Activated naive CD8-positive, alpha-beta T cell treated with anti-CD3 and anti-CD28 coated beads, Interleukin-2, amount 50 U/mL, for 16 hours (primary cell): Measurements from ENCODE around the gene ZNF394.
A peak's percentile ranks its signal among the peaks of the same experiment; 100 is the strongest.

ENCODE experiments used
- DNase-seq: peaks from one replicate; pipeline ENCODE4 v3.0.0-alpha.2; 2020; ENCODE audit warnings: low read depth, low spot score

The ZNF394 gene

DNA sequence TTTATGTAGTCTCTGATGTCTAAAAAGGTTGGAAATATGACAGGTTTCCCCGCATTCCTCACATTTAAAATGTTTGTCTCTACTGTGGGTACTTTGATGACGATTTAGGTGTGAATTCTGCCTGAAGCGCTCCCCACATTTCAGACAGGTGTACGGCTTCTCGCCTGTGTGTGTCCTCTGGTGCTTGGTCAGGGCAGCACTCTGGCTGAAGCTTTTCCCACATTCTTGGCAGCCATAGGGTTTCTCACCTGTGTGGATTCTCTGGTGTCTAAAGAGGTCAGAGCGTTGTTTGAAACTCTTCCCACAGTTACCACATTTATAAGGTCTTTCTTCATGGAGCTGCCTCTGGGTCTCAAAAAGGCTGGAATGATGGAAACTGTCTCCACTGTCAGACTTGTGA is 6.3 kb downstream of the ZNF394 start:
- DNase-seq, result no peak

DNA sequence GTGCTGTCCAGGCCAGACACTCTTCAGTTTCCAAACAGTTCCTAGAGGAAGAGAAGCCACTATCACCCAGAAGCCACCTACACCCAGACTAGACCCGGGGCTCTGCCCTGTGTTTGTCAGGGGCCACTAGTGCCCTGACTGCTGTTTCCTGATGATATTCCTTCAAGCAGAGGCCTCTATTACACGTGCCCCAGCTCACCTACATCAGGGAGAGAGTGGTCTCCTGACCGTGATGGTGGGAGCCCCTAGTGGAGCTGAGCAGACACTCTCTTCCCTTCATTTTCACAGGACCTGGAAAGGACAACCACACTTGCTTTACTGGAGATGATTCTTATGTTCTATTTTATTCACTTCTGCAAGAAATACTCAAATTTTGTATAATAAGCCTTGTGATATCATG is 9.2 kb downstream of the ZNF394 start:
- no peak for DNase-seq

DNA sequence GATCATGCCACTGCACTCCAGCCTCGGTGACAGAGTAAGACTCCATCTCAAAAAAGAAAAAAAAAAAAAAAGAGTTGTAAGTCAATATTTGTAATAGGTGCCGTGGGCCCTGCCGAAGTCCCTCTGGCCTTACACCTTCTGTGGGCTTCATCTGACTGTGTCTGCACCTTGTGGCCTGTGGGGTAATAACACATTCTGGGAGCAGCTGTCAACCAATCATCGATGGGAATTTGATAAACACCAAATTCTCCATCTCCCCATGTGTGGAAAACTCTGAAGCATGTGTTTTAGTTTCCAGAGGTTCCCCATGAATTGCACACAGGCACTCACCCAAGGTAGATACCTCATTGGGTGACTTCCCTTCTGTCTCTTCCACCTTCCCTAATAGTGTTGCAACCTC is 10.8 kb downstream of the ZNF394 start:
- DNase-seq, result no peak

DNA sequence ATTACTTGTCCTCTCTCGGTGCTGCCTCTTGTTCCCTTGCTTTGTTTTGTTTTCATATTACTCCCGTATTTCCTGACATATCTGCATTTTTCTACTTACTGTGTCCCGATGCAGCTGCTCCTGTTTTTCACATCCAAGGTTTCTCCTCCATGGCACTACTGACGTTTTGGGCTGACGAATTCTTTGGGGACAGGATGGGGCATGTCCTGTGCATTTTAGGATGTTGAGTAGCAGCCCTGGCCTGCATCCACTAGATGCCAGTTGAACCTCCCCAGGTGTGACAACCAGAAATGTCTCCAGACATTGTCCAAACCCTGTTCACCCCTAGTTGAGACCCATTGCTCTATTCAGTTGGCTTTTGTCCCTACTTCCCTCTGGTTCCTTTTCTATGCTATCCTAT is 15.0 kb downstream of the ZNF394 start:
- no peak for DNase-seq

DNA sequence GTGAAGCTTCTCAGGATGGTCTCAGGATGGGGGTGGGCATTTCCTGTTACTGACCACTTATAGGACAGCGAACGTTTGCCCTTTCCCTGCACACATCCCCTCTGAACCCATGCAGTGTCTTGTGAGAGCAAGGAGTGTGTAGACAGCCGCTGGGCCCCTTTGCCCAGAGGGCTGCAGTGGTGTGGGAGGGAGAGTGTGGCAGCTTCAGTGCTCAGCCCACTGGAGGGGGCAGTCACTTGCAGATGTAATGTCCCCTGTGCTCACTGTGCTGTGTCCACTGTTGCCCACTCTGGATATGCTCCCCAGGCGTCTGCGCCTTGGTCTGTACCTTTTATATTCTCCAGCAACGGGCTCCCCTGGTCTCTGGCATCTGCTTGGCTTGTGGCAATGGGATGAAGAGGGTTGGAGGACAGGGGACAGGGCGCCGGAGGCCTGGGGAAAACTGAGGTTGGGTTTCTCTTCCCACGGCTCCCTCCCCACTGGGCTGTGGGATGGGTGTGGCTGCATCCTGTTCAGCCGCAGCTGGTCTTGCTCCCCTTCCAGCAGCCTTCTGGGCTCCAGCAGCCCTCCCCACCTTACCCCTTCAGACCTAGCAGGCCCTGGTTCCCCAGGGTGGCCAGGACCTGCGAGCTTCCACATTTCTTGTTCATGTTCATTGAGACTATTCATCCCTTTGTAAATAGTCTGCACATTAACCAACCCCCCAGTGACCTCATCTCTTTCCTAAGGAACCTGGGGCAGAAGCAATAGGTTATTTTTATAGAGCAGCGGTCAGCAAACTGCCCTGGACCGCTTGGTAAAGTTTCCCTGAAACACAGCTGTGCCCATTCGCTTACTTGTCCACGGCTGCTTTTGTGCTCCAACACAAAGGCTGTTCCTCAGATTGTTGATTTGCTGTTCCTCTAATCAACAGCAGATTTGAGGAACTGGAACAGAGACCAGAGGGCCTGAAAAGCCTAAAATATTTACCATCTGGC is 21.3 kb downstream of the ZNF394 start:
- no peak for DNase-seq

DNA sequence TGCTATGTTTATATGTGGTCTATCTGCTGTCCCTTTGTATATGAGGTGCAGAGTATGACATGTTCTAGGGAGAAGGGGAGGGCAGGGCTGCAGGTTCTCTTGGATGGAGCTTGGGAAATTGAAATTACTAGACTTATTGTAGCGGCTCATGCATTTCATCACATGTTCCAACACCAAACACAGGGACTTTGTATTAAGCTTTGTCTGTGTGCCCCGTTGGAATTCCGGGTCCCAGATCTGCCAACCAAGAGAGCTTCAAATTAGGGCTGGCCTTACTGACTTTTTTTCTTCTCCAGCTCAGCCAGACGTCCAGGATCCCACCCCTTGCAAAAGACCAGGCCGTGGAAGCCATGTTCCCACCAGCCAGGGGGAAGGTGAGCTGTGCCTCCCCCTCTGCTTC is 24.0 kb downstream of the ZNF394 start:
- DNase-seq, result no peak

DNA sequence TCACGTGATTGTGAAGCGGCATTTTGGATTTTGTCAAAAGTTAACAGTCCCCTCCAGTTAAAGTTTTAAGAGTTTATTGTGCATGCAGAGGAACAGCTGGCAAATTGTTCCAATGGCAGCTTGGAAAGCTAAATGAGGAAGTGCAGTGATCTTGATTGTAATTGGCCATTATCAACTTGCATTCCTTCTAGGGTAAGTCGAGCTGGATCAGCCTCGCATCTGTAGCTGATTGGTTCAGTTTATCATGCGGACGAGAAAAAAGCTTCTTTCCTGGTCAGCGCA is 26.8 kb downstream of the ZNF394 start:
- DNase-seq, result no peak

DNA sequence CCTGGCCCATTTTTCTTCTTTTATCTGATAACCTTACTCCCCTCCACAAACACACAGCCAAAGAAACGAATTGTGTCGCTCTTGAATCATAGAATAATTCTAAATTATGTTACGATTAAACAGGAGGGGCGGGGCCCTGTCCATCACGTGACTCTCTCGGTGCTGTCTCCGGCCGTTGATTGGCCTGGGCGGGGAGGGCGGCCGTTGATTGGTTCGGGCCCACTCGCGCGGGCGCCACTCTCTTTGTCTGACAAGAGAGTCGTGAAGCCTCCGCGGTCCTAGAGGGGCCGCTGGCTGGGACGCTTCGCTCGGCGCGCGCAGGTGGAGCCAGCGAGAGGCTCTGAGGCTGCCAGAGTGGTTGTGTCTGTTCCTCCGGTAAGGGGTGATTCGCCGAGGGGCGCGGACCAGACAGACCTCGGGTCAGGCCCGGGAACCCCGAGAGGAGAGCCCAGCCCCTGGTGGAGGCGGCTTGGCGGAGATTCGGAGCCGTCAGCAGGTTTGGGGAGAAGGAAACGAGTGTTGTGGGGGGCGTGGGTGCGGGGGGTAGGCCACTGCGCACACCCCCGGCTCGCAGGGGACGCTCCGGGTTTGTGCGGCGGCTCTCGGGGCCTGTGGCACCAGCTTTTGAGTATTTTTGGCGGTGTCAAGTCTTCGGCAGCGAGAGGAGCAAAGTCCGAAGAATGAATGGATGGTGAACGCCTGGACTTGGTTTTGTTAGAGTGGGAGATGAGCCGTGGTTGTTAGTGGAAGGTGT is 27.3 kb downstream of the ZNF394 start, which contains the start of gene ZNF789:
TSS of gene ZNF789 (plus strand) at position 330 of the 754 bp plus-strand sequence. CDS start 3,567 bp downstream, outside the sequence.
- peak; percentile 97 for DNase-seq

DNA sequence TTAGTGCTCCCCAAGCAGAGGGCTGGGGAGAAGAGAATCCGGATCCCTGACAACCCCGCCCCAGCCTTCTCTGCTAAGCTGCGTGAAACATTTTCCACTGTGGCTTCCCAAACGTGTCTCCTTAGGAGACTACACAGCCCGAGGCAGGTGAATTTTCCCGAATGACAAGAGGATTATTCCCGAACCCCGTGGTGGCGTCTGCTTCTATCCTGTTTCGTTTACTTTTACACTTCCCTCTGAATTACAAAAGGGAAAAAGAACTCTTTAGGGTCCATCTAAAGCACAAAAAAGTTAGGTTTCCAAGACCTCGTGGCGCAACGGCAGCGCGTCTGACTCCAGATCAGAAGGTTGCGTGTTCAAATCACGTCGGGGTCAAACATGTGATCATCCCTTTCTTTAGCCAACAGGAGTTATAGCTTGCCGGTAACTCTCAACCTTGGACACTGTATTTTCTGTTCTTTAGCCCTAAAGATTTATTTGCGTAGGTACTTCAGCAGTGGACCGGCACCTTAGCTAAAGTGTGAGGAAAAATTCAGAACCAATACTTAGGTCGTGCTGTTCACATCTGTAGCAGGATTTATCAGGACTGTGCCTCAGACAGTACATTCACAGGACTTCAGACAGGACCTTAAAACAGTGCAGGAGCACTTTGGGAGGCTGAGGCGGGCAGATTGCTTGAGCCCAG is 30.6 kb downstream of the ZNF394 start:
- no peak for DNase-seq

DNA sequence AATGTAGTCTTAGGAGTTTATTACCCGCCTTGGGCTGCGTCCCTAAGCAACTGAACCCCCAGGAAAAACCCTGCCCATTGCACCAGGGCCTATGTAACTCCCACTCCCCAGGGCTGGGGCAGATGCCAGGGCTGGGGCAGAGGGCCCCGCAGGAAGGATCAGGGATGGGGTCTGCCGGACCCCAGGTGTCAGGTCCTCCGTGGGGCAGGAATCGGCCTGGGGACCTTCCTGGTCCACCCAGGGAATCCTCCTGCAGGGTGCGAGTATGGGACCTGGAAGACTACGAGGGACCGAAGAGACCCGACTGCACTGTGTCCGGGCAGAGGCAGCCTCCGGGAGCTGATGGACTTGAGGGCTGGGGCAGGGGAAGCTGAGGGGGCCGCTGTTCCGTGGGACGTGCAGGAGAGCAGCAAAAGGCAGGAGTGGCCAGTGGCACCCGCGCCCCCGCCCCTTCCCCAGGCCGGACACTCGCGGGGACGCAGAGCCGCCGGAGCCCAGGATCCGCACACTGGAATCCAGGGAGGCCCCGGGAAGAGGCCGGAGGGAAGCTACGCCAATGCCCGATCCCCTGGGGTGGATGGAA is 31.7 kb downstream of the ZNF394 start:
- DNase-seq, result no peak

DNA sequence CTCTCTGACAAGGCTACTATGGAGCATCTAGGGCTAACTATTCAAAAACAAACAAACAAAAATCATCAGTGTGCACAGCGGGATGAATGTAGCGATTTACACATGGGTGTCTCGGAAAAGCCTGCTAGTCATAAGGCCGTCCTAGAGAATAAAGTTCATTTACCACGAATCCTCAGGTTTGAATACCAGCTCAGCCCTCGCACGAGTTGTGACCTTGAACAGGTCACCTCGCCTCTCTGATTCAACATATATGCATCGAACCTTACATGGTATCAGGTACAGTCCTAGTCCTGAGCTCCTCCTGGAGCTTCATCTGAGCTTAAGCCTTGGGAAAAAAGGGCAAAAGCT is 34.7 kb downstream of the ZNF394 start:
- DNase-seq, result no peak

DNA sequence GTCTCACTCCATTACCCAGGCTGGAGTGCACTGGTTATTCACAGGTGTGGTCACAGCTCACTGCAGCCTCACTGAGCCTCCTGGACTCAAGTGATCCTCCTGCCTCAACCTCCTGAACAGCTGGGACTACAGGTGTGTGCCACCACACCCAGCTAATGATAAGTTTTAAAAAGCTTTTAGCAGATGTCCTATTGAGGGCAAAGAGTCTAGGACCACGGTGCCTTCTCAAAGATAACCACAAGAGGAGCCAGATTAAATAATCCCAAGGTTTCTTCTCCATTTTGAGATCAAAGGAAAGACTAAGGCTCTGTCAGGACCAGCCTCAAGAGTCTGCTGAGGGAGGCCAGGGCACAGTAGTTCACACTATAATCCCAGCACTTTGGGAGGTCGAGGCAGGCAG is 38.9 kb downstream of the ZNF394 start:
- DNase-seq, result no peak

DNA sequence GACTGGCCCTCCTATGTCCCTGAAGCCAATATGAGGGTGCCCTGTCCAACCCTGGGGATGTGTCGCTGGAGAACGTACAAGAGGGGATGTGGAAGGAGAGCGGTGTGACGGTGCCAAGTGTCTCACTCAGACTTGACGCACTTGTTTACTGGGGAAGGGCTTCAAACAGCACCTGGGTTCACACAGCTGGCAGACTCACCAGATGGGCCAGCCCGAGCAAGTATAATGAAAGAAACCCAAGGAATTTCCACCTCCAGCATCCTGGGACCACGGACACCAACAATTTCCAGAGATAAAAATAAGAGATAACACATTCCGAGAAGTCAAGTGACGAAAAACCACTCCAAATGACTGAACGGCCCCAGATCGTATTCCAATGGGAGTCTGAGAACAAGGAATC is 39.4 kb downstream of the ZNF394 start:
- DNase-seq, result no peak

DNA sequence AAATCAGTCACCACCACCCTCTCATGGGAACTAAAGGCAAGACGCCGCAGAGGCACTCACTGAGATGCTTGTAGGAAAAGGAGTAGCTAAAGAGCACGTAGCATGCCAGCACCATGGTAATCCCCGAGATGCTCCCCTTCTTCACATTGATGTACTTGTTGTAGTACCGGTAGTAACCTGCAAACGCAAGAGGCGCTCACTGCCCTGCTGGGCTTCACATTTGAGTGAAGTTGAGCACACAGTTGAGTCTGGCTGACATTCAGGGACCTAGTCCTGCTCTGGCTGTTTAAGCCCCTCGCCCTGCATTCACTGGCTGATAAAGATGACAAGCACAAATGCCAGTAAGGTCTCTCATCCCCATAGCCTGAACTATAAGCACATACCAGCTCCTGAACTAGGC is 41.0 kb downstream of the ZNF394 start:
- no peak for DNase-seq

DNA sequence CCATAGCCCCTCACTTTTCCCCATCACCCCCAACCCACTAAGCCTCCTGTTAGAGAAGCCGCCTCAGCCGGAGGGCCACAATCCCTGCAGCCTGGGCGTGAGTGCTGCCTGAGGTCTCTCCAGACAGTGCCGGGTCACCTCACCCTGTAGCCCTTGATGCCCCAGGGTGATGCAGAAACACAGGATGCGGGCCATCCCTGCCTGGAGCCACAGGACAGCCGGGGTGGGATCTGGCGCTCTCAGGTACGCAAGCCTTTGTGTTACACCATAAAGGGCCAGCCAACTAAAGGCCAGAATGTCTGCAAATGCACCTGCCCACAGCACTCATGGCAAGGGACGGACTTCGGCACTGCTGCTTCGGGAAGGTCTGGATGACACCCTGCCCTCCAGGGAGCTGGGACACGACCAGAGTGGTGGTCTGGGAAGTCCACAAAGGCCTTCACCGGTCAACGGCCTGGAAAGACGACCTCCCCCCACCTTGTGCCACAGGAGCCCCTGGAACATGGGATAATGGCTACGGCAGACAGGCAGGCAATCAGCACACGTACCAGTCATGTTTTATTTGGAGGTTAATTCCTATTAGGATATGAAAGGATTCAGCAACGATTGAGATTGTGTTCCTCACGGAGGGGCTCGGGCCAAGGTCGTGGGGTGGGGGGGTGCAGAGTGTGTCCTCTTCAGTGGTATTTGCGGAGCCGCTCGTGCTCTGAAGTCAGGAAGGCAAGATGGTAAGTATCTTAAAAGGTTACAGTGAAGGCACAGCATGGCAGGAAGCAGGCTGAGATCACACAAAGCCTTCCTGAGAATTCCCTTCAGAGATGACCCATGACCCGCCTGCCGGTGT is 42.2 kb downstream of the ZNF394 start:
- DNase-seq, result no peak

DNA sequence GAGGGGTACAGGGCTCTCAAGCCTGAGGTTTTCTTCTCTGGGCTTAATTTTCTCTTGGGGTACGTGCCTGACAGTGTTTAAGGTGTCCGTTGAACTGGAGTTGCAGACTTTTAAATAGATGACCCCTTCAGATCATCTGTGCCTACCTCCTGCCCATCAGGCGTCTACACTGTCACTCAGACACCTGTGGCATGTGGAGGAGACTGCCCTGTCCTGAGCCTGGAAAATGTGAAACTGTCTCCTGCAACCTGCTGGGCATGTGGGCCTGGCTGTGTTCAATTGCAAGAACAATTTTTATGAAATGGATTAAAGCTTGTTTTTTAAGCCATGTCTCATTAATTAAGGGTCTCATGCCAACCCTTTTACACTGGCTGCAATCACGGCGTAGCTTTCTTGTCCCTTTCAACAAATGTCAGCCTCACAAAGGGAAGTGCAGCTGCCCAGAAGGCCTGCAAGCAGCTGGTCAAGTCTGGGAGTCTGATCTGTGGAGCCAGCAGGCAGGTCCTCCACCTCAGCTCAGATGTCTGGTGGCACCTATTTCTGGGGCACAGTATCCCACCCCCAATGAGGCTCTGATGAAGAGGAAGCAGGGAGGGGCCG is 42.9 kb downstream of the ZNF394 start:
- no peak for DNase-seq

DNA sequence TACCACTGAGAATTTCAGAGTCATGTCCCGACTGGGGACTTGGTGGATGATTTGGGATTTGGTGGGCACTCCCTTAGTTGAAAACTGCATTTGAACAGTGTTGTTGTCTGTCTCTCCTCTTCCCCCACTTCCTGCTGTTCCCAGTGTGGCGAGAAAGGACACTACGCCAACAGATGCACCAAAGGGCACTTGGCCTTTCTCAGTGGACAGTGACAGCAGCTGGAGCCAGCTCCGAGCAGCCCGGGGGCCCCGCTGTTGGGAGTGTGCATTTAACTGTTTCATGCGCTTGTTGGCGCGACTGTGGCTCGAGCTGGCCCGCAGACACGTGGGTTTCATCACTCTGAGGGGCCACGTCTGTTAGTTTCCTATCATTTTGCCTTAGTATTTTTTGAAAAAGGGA is 43.8 kb downstream of the ZNF394 start:
- no peak for DNase-seq

DNA sequence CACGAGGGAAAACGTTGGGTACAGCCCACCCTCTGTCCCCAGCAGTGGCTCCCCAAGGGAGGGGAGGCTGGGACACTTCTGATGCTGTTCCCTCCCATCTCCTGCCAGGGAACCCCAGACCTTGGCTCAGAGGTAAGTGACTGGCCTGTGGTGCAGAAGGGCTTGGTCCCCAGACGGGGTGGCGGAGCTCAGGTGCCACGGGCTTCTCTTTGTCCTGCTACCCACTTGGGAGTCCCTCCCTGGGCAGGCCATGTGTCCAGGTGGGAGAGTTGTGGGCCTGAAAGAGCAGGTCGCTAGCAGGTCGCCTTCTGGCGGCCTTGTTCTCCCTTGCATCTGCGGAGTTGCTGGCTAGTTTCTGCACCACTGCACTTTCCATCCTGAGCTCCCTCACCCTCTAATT is 44.2 kb downstream of the ZNF394 start:
- no peak for DNase-seq

DNA sequence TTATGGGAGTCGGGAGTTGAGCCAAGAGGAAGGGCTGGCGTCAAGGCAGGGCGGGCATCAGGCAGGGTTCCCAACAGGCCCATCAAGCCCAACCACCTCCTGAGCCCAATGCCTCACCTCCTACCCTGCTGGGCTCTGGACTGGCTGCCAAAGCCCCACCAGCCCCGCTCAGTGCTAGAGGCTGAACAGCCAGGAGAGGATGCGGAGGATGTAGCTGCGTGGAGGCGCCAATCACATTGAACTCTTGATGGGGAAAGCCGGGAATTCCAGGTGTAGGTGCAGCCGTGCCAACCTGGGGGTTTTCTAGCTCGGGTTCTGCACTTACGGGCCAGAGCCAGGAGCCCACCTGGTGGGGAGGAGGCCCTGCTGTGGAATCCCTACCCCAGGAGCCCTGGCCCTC is 47.0 kb downstream of the ZNF394 start:
- no peak for DNase-seq

DNA sequence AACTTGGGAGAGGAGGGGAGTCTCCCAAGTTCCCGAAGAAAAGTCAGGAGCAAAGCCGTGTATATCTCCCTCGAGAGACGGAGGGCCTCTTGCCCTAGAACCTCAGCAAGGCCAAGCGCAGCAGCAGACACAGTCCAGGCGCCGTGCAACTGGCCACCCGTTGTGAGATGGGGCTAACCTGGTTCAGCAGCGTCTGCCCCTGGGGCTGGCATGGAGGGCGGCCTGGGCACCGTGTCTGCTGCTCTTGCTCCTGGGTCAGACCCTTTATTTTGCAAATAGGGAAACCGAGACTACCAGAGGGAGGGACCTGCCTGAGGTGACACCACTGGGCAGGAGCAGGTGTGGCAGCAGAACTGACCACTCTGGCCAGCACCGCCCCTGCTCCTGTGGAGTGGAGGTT is 47.5 kb downstream of the ZNF394 start:
- no peak for DNase-seq

DNA sequence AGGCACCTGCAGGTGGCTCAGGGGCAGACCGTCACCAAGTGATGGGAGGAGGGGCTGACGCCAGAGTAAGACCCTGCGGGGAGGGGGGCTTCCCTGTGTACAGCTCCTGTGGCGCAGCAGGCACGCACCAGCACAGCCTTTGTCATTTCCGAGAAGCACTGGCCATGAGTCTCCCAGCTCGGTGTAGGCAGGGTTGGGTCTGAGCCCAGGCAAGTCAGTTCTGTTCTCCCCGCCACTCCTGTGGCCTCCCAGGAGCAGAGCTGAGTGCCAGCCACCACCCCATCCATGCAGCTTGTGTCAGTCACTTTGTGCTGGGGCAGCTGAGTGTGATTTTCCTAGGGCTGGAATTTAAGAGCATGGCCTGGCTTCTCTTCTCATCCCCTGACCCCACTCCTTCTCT is 48.1 kb downstream of the ZNF394 start:
- DNase-seq, result no peak
